ENCODE measurements around the gene AP5Z1.

DNA sequence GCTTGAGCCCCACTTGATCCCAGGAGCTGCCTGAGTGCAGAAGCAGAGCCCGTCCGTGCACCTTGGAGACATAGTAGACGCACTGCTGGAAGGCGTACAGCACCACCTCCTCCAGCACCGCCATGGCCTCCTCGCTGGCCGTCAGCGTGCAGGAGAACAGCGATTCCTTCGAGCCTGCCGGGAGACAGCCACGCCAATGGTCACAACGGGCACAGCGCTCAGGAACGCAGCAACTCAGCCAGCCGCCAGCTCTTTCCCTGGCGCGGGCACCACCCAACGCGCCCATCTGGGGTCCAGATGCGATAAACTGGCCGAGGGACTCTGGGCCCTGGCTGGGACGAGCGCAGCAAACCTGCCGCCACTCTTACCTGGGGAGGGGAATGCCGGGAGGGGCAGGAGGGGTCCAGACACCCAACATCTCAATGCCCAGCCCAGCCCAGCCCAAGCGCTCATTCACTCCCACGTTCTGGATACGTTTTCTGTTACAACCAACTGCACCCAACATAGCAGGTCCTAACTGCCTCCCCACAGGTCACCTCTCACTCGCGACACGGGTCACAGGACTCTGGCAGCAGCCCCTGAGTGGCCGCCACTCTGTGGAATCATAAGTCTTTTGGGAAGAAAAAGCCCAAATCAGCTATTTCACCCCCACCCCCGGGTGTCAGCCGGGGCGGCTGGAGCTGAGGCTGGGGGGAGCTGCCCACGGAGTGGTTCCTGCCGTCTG is 41.9 kb downstream of the AP5Z1 start:
- TF ChIP-seq EZH2 (IDR thresholded peaks at IDR 0.05) (no peak), POLR2AphosphoS5 (IDR thresholded peaks at IDR 0.05; ENCODE audit: borderline replicate concordance, low read depth, low read length) (no peak), FOXP2 (optimal IDR thresholded peaks at IDR 0.05; ENCODE audit: control extremely low read depth, extremely low read length, insufficient read depth) (no peak)

All from SK-N-MC (cell line).